Nephron progenitor cell (in vitro differentiated cells): ENCODE results near the gene GPC3.

Experiments used
- DNase-seq: peaks from one replicate; pipeline ENCODE4 v3.0.0; 2021
- H3K27ac Mint-ChIP-seq: 2 replicates; pipeline ENCODE4 v1.8.0; 2021; ENCODE audit warnings: mild to moderate bottlenecking, moderate library complexity, mixed read lengths
- H3K27me3 Mint-ChIP-seq: 2 replicates; pipeline ENCODE4 v1.8.0; 2021; ENCODE audit warnings: mild to moderate bottlenecking, low read depth, mixed read lengths; ENCODE audit not compliant: poor library complexity
- H3K36me3 Mint-ChIP-seq: 2 replicates; pipeline ENCODE4 v1.8.0; 2021; ENCODE audit warnings: low read depth, mixed read lengths
- H3K4me1 Mint-ChIP-seq: 2 replicates; pipeline ENCODE4 v1.8.0; 2021; ENCODE audit warnings: mixed read lengths
- H3K4me3 Mint-ChIP-seq: 2 replicates; pipeline ENCODE4 v1.8.0; 2021; ENCODE audit warnings: mild to moderate bottlenecking, moderate library complexity, mixed read lengths
- H3K9me3 Mint-ChIP-seq: 2 replicates; pipeline ENCODE4 v1.8.0; 2021; ENCODE audit warnings: mild to moderate bottlenecking, moderate library complexity, mixed read lengths
- CTCF ChIP-seq: fragments of 200-600 bp; sonication (generic); IDR thresholded peaks from 2 replicates; pipeline ENCODE4 v1.5.0; 2021; ENCODE audit warnings: antibody characterized with exemption

The GPC3 gene

DNA sequence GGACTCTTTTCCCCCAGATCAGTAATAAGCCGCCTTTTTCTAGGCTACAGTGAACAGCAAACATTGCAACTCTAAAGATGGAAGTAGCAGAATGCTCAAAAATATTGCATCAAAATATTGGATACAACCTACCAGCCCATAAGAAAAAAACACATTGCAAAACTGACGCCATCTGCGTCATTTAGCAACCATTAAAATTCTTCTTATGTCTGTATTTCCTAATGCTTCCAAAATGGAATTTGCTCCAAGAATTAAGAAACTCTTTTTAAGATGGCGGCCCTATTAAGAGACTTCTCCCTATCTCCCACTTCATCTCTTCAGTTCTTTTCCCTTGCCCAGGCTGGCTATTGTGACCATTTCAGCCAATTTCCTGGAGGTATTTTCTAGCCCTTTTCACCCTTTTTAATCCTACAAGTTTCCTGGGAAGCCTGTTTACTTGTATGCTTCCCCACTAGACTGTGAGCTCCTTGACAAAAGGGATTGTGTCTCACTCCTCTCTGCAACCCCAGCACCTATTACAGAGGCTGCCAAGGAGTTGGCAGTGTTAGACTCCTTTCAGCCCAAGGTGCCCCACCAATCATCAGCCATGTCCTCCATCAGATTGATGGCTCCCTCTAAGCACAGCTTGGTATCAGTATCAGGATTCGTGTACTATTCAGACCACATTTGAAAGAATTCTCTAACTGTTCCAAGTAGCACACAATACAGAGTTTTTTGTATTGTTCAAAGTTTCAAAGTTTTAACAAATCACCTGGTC is 4.4 kb downstream of the GPC3 start:
- TF ChIP-seq CTCF: no peak
- peaks cover 61% of the 10 kb centered on the region for H3K4me1 Mint-ChIP-seq
- peaks cover 8% of the 10 kb centered on the region for H3K36me3 Mint-ChIP-seq
- H3K27me3 Mint-ChIP-seq: peaks cover 2% of the 10 kb centered on the region
- no peak for DNase-seq
- H3K4me3 Mint-ChIP-seq: peak overlapping the region; percentile 89
- no peaks in the 10 kb centered on the region for H3K9me3 Mint-ChIP-seq
- H3K27ac Mint-ChIP-seq: peak overlapping the region; percentile 67

DNA sequence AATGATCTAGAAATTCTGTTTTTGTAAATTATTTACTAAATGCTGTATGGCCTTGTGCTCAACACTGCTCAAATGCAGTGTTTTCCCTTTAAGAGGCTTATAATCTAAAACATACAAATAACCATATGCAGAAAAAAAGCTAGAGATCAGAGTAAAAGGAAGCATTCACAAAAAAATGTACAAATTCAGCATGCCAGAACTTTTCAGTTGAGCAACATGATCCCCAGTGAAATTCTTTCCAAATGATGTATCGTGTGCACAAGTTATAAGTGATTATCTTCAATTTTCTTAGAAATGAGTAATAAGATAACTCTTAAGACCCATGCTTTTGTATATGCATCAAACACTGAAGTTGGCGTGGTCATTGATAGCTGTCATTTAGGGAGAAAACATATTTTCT is 5.0 kb downstream of the GPC3 start:
- H3K27me3 Mint-ChIP-seq: no peaks in the 10 kb centered on the region
- no peak overlapping the region for H3K27ac Mint-ChIP-seq
- H3K9me3 Mint-ChIP-seq: no peaks in the 10 kb centered on the region
- no peak overlapping the region for H3K4me3 Mint-ChIP-seq
- DNase-seq: no peak
- peaks cover 8% of the 10 kb centered on the region for H3K36me3 Mint-ChIP-seq
- H3K4me1 Mint-ChIP-seq: peaks cover 59% of the 10 kb centered on the region
- no peak for TF ChIP-seq CTCF

GRCh38 chrX:133979641-133980230 is 5.7 kb downstream of the GPC3 start:
- no peak for TF ChIP-seq CTCF
- H3K27ac Mint-ChIP-seq: peak overlapping the region; percentile 25

DNA sequence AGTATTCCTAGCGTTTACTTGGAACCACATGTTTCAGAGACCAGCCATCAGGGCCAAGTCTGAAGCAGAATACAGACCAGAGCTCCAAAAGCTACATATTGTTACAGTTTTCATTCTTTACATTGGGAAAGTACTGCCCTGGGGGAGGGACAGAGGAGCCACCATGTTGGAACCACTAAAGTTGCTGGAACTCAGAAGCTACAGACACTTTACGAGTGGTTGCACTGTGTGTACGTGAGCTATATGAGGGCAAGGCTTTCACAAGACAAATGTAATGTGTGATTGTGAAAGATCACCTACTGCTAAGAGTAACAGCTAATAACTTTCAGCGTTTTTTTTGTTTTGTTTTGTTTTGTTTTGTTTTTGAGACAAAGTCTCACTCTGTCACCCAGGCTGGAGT is 11.7 kb downstream of the GPC3 start:
- H3K9me3 Mint-ChIP-seq: peaks cover 9% of the 10 kb centered on the region
- TF ChIP-seq CTCF: no peak
- peaks cover 36% of the 10 kb centered on the region for H3K36me3 Mint-ChIP-seq
- no peak overlapping the region for H3K4me3 Mint-ChIP-seq
- no peak for DNase-seq
- peaks cover 34% of the 10 kb centered on the region for H3K4me1 Mint-ChIP-seq
- H3K27ac Mint-ChIP-seq: no peak overlapping the region
- H3K27me3 Mint-ChIP-seq: no peaks in the 10 kb centered on the region

More at GRCh38 chrX:133979641-133980230, 5.7 kb downstream of the GPC3 start:
- Mint-ChIP-seq H3K4me1 (peaks cover 59% of the 10 kb centered on the region), H3K4me3 (no peak overlapping the region), H3K9me3 (no peaks in the 10 kb centered on the region), H3K36me3 (peaks cover 15% of the 10 kb centered on the region), H3K27me3 (no peaks in the 10 kb centered on the region)
- DNase-seq: no peak

GRCh38 chrX:133972916-133973315 is 12.5 kb downstream of the GPC3 start:
- Mint-ChIP-seq H3K27ac (peak overlapping the region; percentile 62), H3K36me3 (peaks cover 36% of the 10 kb centered on the region), H3K9me3 (peaks cover 9% of the 10 kb centered on the region), H3K4me1 (peaks cover 40% of the 10 kb centered on the region), H3K4me3 (no peak overlapping the region), H3K27me3 (no peaks in the 10 kb centered on the region)
- no peak for DNase-seq
- TF ChIP-seq CTCF: no peak

- Mint-ChIP-seq H3K9me3 (peaks cover 9% of the 10 kb centered on the region), H3K36me3 (peaks cover 27% of the 10 kb centered on the region), H3K27me3 (no peaks in the 10 kb centered on the region), H3K27ac (peak overlapping the region; percentile 86), H3K4me3 (no peak overlapping the region), H3K4me1 (peaks cover 50% of the 10 kb centered on the region)
- no peak for DNase-seq
- TF ChIP-seq CTCF: no peak
These were observed 13.8 kb downstream of the GPC3 start for GRCh38 chrX:133971586-133971985.
